ENCODE data around the gene CD22. TPM values are rescaled to one million over a fixed set of nuclear protein-coding genes. Genes with fewer than 3 reads are reported as not detected.
A peak's percentile ranks its signal among the peaks of the same experiment; 100 is the strongest.

The CD22 gene
- total and polyA plus RNA-seq, 2 of the 13 experiments (the other 11 are each of a cell fraction or from before 2014, with no cell fraction given): 0.71 to 1.7 TPM

GRCh38 chr19:35279985-35280821, 48.8 kb upstream of the CD22 start (continued):
- no peak for TF ChIP-seq ZNF253 (CRISPR knock-in tag; IDR thresholded peaks at IDR 0.05; ENCODE audit: borderline replicate concordance)
- no peak for TF ChIP-seq ELF1 (CRISPR knock-in tag; IDR thresholded peaks at IDR 0.05)
- TF ChIP-seq ZNF746 (CRISPR knock-in tag; IDR thresholded peaks at IDR 0.05): 0 out of 2 replicates have a peak, but pooled peaks have one; percentile 37
- peak; percentile 74 for TF ChIP-seq SALL1 (CRISPR knock-in tag; IDR thresholded peaks at IDR 0.05)
- TF ChIP-seq ZNF770 (CRISPR knock-in tag; IDR thresholded peaks at IDR 0.05): no peak
- peak; percentile 47; the same call in 1 of the 2 replicates for TF ChIP-seq ZNF276 (CRISPR knock-in tag; IDR thresholded peaks at IDR 0.05; ENCODE audit: low read depth)
- TF ChIP-seq, protein P1, sequence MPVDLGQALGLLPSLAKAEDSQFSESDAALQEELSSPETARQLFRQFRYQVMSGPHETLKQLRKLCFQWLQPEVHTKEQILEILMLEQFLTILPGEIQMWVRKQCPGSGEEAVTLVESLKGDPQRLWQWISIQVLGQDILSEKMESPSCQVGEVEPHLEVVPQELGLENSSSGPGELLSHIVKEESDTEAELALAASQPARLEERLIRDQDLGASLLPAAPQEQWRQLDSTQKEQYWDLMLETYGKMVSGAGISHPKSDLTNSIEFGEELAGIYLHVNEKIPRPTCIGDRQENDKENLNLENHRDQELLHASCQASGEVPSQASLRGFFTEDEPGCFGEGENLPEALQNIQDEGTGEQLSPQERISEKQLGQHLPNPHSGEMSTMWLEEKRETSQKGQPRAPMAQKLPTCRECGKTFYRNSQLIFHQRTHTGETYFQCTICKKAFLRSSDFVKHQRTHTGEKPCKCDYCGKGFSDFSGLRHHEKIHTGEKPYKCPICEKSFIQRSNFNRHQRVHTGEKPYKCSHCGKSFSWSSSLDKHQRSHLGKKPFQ (CRISPR knock-in tag; IDR thresholded peaks at IDR 0.05; ENCODE audit: insufficient replicate concordance): no peak
- no peak for TF ChIP-seq ZNF768 (CRISPR knock-in tag; IDR thresholded peaks at IDR 0.05)
- 0 out of 2 replicates have a peak, but pooled peaks have one; percentile 48 for TF ChIP-seq PAX8 (CRISPR knock-in tag; IDR thresholded peaks at IDR 0.05; ENCODE audit: borderline replicate concordance)
- peak; percentile 67; the same call in 1 of the 2 replicates for TF ChIP-seq ZSCAN25 (CRISPR knock-in tag; IDR thresholded peaks at IDR 0.05)
- TF ChIP-seq SNAPC2 (CRISPR knock-in tag; IDR thresholded peaks at IDR 0.05): 0 out of 2 replicates have a peak, but pooled peaks have one; percentile 37
- no peak for TF ChIP-seq ZNF138 (CRISPR knock-in tag; IDR thresholded peaks at IDR 0.05; ENCODE audit: low read depth)
- no peak for TF ChIP-seq ZNF124 (CRISPR knock-in tag; IDR thresholded peaks at IDR 0.05)
- TF ChIP-seq PAXIP1 (CRISPR knock-in tag; conservative IDR thresholded peaks at IDR 0.05): peak; percentile 83
- no peak for TF ChIP-seq MEF2D (CRISPR knock-in tag; IDR thresholded peaks at IDR 0.05)
- TF ChIP-seq NCOA1 (CRISPR knock-in tag; IDR thresholded peaks at IDR 0.05): 0 out of 2 replicates have a peak, but pooled peaks have one; percentile 40
- no peak for TF ChIP-seq NAIF1 (CRISPR knock-in tag; IDR thresholded peaks at IDR 0.05; ENCODE audit: borderline replicate concordance)
- TF ChIP-seq FOSL2 (CRISPR knock-in tag; IDR thresholded peaks at IDR 0.05): peak; percentile 31; the same call in 1 of the 2 replicates
- peak; percentile 98 for TF ChIP-seq AGO1 (IDR thresholded peaks at IDR 0.05; ENCODE audit: low read depth, low read length, poor library complexity, severe bottlenecking)

All from HepG2 (cell line).